Neuronal stem cell (in vitro differentiated cells): ENCODE measurements around the gene MICAL2.

ENCODE experiments used
- DNase-seq: peaks from one replicate; pipeline ENCODE4 v3.0.0-alpha.2; 2013; ENCODE audit warnings: low spot score
- H2AFZ ChIP-seq: one replicate; pipeline ENCODE4 v1.6.1; 2013; ENCODE audit warnings: mild to moderate bottlenecking, low read length, inconsistent platforms
- H2AK5ac ChIP-seq: 2 replicates; pipeline ENCODE4 v1.6.1; 2013; ENCODE audit warnings: low read depth, mild to moderate bottlenecking, inconsistent platforms, low read length, moderate library complexity, mixed read lengths
- H2BK120ac ChIP-seq: 2 replicates; pipeline ENCODE4 v1.6.1; 2013; ENCODE audit warnings: low read depth, mild to moderate bottlenecking, inconsistent platforms, low read length, moderate library complexity, mixed read lengths
- H2BK12ac ChIP-seq: one replicate; pipeline ENCODE4 v1.6.1; 2013; ENCODE audit warnings: low read length, inconsistent platforms
- H2BK15ac ChIP-seq: 2 replicates; pipeline ENCODE4 v1.6.1; 2013; ENCODE audit warnings: mild to moderate bottlenecking, low read length, inconsistent platforms, mixed read lengths
- H2BK5ac ChIP-seq: one replicate; pipeline ENCODE4 v1.6.1; 2013; ENCODE audit warnings: inconsistent platforms, mild to moderate bottlenecking, low read length, moderate library complexity
- H3K14ac ChIP-seq: one replicate; pipeline ENCODE4 v1.6.1; 2013; ENCODE audit warnings: low read length, inconsistent platforms
- H3K18ac ChIP-seq: 2 replicates; pipeline ENCODE4 v1.6.1; 2013; ENCODE audit warnings: low read length, inconsistent platforms
- H3K23ac ChIP-seq: 2 replicates; pipeline ENCODE4 v1.6.1; 2013; ENCODE audit warnings: low read depth, mild to moderate bottlenecking, mixed read lengths, low read length, inconsistent platforms; ENCODE audit not compliant: poor library complexity
- H3K27ac ChIP-seq: replicated peaks from 3 replicates; pipeline ENCODE4 v1.5.1; 2013; ENCODE audit warnings: low read length, inconsistent platforms
- H3K27me3 ChIP-seq, 3 experiments: 2 replicates each; pipeline ENCODE4 v1.6.1; 2013; ENCODE audit warnings: low read length in 3 of 3, mild to moderate bottlenecking in 2 of 3, inconsistent platforms in 1 of 3, low read depth in 1 of 3, mixed read lengths in 1 of 3, moderate library complexity in 1 of 3; ENCODE audit not compliant: control insufficient read depth in 3 of 3, insufficient read depth in 3 of 3
- H3K36me3 ChIP-seq, 2 donors: replicated peaks in 1 of 2; 2 replicates each; pipeline ENCODE4 v1.6.1; 2013; ENCODE audit warnings: low read length in 2 of 2; ENCODE audit not compliant: control insufficient read depth in 2 of 2, insufficient read depth in 2 of 2
- H3K4ac ChIP-seq: 2 replicates; pipeline ENCODE4 v1.6.1; 2013; ENCODE audit warnings: inconsistent platforms, mild to moderate bottlenecking, low read length, moderate library complexity
- H3K4me1 ChIP-seq, 2 donors: 1 replicate in 1 of 2; 2 replicates in 1 of 2; pipeline ENCODE4 v1.6.1; 2013; ENCODE audit warnings: low read length in 2 of 2, low read depth in 1 of 2; ENCODE audit not compliant: control insufficient read depth in 2 of 2, insufficient read depth in 1 of 2
- H3K4me2 ChIP-seq: one replicate; pipeline ENCODE4 v1.6.1; 2013; ENCODE audit warnings: mild to moderate bottlenecking, low read length, inconsistent platforms; ENCODE audit not compliant: insufficient read depth, poor library complexity, severe bottlenecking
- H3K4me3 ChIP-seq, 2 donors: 2 replicates each; pipeline ENCODE4 v1.5.1; 2013; ENCODE audit warnings: low read length in 2 of 2, mild to moderate bottlenecking in 2 of 2, inconsistent platforms in 1 of 2, moderate library complexity in 1 of 2
- H3K79me1 ChIP-seq: one replicate; pipeline ENCODE4 v1.6.1; 2013; ENCODE audit warnings: low read depth, mild to moderate bottlenecking, inconsistent platforms, low read length, moderate library complexity
- H3K9ac ChIP-seq: one replicate; pipeline ENCODE4 v1.6.1; 2013; ENCODE audit warnings: mild to moderate bottlenecking, low read depth, low read length, inconsistent platforms; ENCODE audit not compliant: poor library complexity
- H3K9me3 ChIP-seq, 2 donors: replicated peaks in 1 of 2; 2 replicates each; pipeline versions ENCODE3 to v1.6.1; 2013; ENCODE audit warnings: low read length in 2 of 2, mild to moderate bottlenecking in 2 of 2, inconsistent platforms in 1 of 2, low read depth in 1 of 2, mixed read lengths in 1 of 2, moderate library complexity in 1 of 2; ENCODE audit not compliant: control insufficient read depth in 2 of 2, insufficient read depth in 1 of 2
- H4K8ac ChIP-seq: one replicate; pipeline ENCODE4 v1.6.1; 2013; ENCODE audit warnings: low read depth, mild to moderate bottlenecking, inconsistent platforms, low read length, moderate library complexity
- H4K91ac ChIP-seq: one replicate; pipeline ENCODE4 v1.6.1; 2013; ENCODE audit warnings: low read length, low read depth, mild to moderate bottlenecking, inconsistent platforms; ENCODE audit not compliant: poor library complexity
- WGBS, 2 donors: extraction: QIAGEN DNeasy Blood & Tissue Kit; methylation state at CpG; one replicate each; pipeline ENCODE4 v1.1.7; 2013; ENCODE audit warnings: missing lambda C conversion rate in 2 of 2, mixed read lengths in 1 of 2; ENCODE audit not compliant: insufficient read length in 2 of 2, insufficient replicate concordance in 1 of 2; ENCODE audit errors: extremely low coverage in 2 of 2; 5-methylcytosine and 5-hydroxymethylcytosine counted together

Gene MICAL2

GRCh38 chr11:12118949-12119348 is 8.6 kb downstream of the MICAL2 start:
- Histone ChIP-seq H4K8ac (no peak overlapping the region), H3K27ac (no peak overlapping the region), H4K91ac (no peak overlapping the region), H3K79me1 (no peaks in the 10 kb centered on the region), H3K4ac (no peak overlapping the region), H2BK15ac (no peak overlapping the region), H3K4me3 (no peak overlapping the region), H2BK12ac (no peak overlapping the region), H3K23ac (no peak overlapping the region), H3K4me1 (peaks cover 0 to 8% of the 10 kb centered on the region in 2 donors), H3K9me3 (no peaks in the 10 kb centered on the region), H2BK120ac (no peak overlapping the region), H3K14ac (no peak overlapping the region), H3K27me3 (peaks cover 0 to 26% (median 0%) of the 10 kb centered on the region in 3 experiments), H3K4me2 (no peak overlapping the region), H2AFZ (peak overlapping the region; percentile 62), H2AK5ac (no peak overlapping the region), H3K9ac (no peak overlapping the region), H2BK5ac (no peak overlapping the region), H3K36me3 (no peaks in the 10 kb centered on the region), H3K18ac (no peak overlapping the region)
- DNase-seq, result no peak
- no CpG with 5 or more reads among the region's 4 CpGs for WGBS, 2 donors

DNA sequence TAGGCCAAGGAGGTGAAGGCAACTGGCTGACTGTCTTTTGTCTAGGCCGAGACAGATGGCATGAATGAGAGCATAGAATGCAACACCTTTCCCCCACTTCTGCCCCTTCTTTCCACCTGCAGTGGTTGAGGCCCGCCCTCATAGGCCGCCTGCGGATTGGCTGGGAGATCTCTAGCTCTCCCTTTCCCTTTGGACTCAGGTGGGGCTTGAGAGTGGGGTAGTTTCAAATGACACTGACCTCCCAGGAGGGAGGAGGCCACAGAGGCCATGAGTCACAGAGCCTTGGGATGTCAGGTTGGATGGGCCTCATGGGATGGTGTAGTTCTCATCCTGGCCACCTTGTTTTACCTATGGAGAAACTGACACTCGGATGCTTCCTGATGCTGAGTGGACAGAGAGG is 9.1 kb downstream of the MICAL2 start:
- no peak overlapping the region for H4K91ac ChIP-seq
- no peak overlapping the region for H2BK15ac ChIP-seq
- H2BK12ac ChIP-seq, result no peak overlapping the region
- H3K4me2 ChIP-seq, result no peak overlapping the region
- H3K4me1 ChIP-seq, result peaks cover 0 to 8% of the 10 kb centered on the region in 2 donors
- H3K9me3 ChIP-seq, result no peaks in the 10 kb centered on the region
- no peak overlapping the region for H3K18ac ChIP-seq
- peaks cover 0 to 25% (median 0%) of the 10 kb centered on the region in 3 experiments for H3K27me3 ChIP-seq
- DNase-seq, result no peak
- H3K27ac ChIP-seq, result no peak overlapping the region
- H3K4ac ChIP-seq, result no peak overlapping the region
- H3K79me1 ChIP-seq, result no peaks in the 10 kb centered on the region
- H2BK5ac ChIP-seq, result no peak overlapping the region
- no peak overlapping the region for H2AK5ac ChIP-seq
- H3K9ac ChIP-seq, result peak overlapping the region; percentile 18
- H3K36me3 ChIP-seq, result no peaks in the 10 kb centered on the region
- H3K4me3 ChIP-seq, result no peak overlapping the region
- WGBS, 2 donors, result no CpG with 5 or more reads among the region's 5 CpGs
- no peak overlapping the region for H2BK120ac ChIP-seq
- H2AFZ ChIP-seq, result no peak overlapping the region
- H3K23ac ChIP-seq, result no peak overlapping the region
- no peak overlapping the region for H4K8ac ChIP-seq
- H3K14ac ChIP-seq, result no peak overlapping the region

DNA sequence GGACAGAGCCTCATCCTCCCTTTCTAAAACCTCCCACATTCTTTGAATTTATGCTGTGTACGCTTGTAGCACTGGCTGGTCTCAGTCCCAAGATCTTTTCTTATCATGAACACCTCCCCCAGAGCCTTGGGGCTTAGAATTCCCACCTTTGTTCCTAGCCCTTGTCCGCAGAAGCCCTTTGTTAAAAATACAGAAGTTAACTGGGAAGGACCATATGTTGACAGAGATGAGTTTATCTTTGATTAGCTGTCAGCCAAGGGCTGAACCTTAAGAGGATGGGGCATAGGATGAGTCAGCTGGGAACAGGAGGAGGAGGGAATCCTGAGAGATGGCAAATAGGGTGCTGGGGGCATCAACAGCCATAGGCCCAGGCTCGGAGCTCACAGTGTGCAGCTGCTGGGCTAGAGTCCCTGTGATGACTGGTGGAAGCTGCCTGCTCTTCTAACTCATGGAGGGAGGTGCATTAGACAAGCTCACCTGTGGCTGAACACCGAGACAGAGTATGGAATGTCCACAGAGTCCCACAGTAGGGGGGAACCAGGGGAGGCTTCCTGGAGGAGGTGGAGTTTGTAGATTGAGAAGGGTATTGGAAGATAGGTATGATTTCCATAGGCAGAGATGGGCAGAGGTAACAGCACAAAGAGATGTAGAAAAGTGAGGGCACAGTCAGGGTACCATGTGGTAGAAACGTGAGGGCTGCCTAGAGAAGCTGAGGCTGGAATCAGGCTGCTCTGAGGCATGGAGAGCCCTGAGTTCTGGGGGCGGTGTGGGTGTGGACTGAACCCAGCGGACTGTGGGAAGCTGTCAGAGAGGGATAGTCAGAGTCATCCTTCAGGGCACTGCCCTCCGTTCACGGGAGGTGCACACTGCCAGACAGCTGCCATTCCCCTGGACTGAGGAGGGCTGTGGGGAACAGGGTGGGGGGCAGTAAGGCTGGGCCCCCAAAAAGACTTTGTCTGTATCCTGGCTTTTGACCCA is 9.9 kb downstream of the MICAL2 start:
- peaks cover 0 to 8% of the 10 kb centered on the region in 2 donors for H3K4me1 ChIP-seq
- no peak overlapping the region for H4K8ac ChIP-seq
- no peak overlapping the region for H2BK5ac ChIP-seq
- no peak overlapping the region for H3K9ac ChIP-seq
- H2BK12ac ChIP-seq, result no peak overlapping the region
- no peak overlapping the region for H4K91ac ChIP-seq
- H2AFZ ChIP-seq, result no peak overlapping the region
- no peak overlapping the region for H2BK15ac ChIP-seq
- H3K4me3 ChIP-seq, result no peak overlapping the region
- H3K27me3 ChIP-seq, result peaks cover 0 to 19% (median 0%) of the 10 kb centered on the region in 3 experiments
- no CpG with 5 or more reads among the region's 9 CpGs for WGBS, 2 donors
- no peak overlapping the region for H2AK5ac ChIP-seq
- H3K36me3 ChIP-seq, result no peaks in the 10 kb centered on the region
- H3K23ac ChIP-seq, result no peak overlapping the region
- H3K9me3 ChIP-seq, result no peaks in the 10 kb centered on the region
- no peak overlapping the region for H3K27ac ChIP-seq
- H3K4ac ChIP-seq, result no peak overlapping the region
- no peak overlapping the region for H3K4me2 ChIP-seq
- H3K18ac ChIP-seq, result peak overlapping the region; percentile 58
- no peaks in the 10 kb centered on the region for H3K79me1 ChIP-seq
- DNase-seq, result no peak
- H2BK120ac ChIP-seq, result no peak overlapping the region
- H3K14ac ChIP-seq, result peak overlapping the region; percentile 25

DNA sequence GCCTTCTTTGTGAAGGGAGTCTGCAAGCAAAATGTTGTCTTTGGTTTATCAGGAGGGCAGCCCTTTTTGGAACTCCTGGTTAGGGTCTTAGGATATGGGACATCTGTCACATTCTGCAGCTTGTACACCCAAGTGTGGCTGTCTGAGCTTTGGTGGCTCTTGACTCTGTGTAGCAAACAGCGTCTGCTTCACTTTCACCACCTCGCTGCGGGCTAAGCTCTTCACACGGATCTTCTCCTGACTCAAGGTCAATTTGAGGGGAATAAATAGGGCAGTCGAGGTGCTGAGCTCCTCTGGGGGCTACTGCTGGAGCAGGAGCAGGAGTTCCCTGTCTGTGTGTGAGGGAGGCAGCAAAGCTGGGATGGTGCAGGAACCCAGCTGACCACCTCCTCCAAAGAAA is 10.6 kb downstream of the MICAL2 start:
- Histone ChIP-seq H3K9ac (no peak overlapping the region), H3K4me1 (peaks cover 0 to 8% of the 10 kb centered on the region in 2 donors), H3K9me3 (no peaks in the 10 kb centered on the region), H3K23ac (no peak overlapping the region), H3K27me3 (peaks cover 0 to 17% (median 0%) of the 10 kb centered on the region in 3 experiments), H3K4ac (no peak overlapping the region), H3K14ac (peak overlapping the region; percentile 25), H2AFZ (no peak overlapping the region), H4K8ac (no peak overlapping the region), H3K4me2 (no peak overlapping the region), H2BK15ac (no peak overlapping the region), H2AK5ac (no peak overlapping the region), H3K18ac (no peak overlapping the region), H3K36me3 (no peaks in the 10 kb centered on the region), H3K27ac (no peak overlapping the region), H3K79me1 (no peaks in the 10 kb centered on the region), H3K4me3 (no peak overlapping the region), H2BK12ac (no peak overlapping the region), H2BK120ac (no peak overlapping the region), H2BK5ac (no peak overlapping the region), H4K91ac (no peak overlapping the region)
- DNase-seq, result no peak
- no CpG with 5 or more reads among the region's 5 CpGs for WGBS, 2 donors
